ENCODE measurements around the gene ARSD. TPM values are rescaled to one million over a fixed set of nuclear protein-coding genes. Genes with fewer than 3 reads are reported as not detected.
A peak's percentile ranks its signal among the peaks of the same experiment; 100 is the strongest.
"Not testable (repeated sequence)": the region's sequence is repeated elsewhere in the genome, so short reads cannot be mapped to it uniquely, and the experiment has no call there.

Gene ARSD
- total RNA-seq, 2 donors from 2014 or later: 4.9 to 15.7 TPM

DNA sequence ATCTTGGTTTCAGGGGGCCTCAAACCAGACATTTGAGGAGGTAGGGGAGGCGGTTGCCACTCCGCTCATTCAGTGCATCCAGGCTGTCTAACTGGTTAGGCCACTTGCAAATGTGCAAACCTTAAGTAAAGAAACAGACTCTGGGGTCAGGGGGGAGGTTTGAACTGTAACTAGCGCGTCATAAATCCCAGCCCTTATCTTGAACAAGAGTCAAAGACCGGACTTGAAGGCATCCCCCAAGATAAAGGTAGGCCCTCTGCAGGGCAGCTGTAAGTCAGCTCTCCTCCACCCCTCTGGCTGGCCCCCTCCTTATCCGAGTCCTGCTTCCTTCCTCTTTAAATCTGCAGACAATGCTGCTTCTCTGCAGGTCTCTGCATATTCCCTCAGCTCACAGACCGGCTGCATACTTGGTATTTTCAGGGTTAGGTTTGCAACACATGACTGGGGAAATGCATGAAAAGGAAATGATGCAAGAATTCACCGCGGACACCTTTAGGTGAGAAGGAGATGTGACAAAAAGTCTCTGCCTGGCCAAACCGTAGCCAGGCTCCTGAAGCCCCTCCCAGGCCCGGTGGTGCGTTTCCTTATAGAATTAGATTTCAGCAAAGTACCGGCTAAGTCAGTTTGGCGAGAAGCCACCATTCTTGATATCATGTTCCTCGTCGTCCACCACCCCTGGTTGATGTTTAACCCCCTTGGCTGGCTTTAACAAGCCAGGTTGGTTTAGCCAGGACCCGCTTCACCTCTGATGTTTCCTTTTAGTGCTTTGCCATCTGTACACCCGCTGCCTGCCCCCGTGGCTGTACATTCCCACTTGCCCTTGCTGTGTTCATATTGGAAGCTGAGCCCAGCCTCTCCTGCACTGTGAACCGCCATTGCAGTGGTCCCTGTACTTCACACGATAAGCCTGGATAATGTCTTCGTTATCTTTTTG is 31.2 kb downstream of the ARSD start:
- H3K27ac Mint-ChIP-seq: peak overlapping the region; percentile 95
- H3K27me3 ChIP-seq (ENCODE audit: control insufficient read depth, insufficient read depth, low read length, poor library complexity, severe bottlenecking); H3K4me3 ChIP-seq (ENCODE audit: low read length); H3K4me1 ChIP-seq (ENCODE audit: control insufficient read depth, insufficient read depth, low read length); H3K27ac ChIP-seq (ENCODE audit: low read depth, low read length); H3K9ac ChIP-seq (ENCODE audit: extremely low read depth, low read length, poor library complexity, severe bottlenecking); H3K27me3 Mint-ChIP-seq (ENCODE audit: insufficient read depth): not testable (repeated sequence)
- H3K9me3 Mint-ChIP-seq: peaks cover 22% of the 10 kb centered on the region
- peaks cover 23% of the 10 kb centered on the region for H3K9me3 ChIP-seq (ENCODE audit: control insufficient read depth, low read length)
- H3K36me3 ChIP-seq (ENCODE audit: control insufficient read depth, insufficient read depth, low read length): peaks cover 24% of the 10 kb centered on the region
- H3K4me1 Mint-ChIP-seq: peaks cover 35% of the 10 kb centered on the region
- DNase-seq: peak; percentile 95
- peak overlapping the region; percentile 32 for H3K4me3 Mint-ChIP-seq
- TF ChIP-seq, protein P1, sequence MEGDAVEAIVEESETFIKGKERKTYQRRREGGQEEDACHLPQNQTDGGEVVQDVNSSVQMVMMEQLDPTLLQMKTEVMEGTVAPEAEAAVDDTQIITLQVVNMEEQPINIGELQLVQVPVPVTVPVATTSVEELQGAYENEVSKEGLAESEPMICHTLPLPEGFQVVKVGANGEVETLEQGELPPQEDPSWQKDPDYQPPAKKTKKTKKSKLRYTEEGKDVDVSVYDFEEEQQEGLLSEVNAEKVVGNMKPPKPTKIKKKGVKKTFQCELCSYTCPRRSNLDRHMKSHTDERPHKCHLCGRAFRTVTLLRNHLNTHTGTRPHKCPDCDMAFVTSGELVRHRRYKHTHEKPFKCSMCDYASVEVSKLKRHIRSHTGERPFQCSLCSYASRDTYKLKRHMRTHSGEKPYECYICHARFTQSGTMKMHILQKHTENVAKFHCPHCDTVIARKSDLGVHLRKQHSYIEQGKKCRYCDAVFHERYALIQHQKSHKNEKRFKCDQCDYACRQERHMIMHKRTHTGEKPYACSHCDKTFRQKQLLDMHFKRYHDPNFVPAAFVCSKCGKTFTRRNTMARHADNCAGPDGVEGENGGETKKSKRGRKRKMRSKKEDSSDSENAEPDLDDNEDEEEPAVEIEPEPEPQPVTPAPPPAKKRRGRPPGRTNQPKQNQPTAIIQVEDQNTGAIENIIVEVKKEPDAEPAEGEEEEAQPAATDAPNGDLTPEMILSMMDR (conservative IDR thresholded peaks at IDR 0.05): peak; percentile 38
- peaks cover 41% of the 10 kb centered on the region for H3K36me3 Mint-ChIP-seq (ENCODE audit: low read depth)
- WGBS, 2 experiments (ENCODE audit: insufficient coverage in 1 of 2, insufficient read length in 1 of 2): 47 to 91% methylated on average over 3 to 21 of the region's 22 CpGs

DNA sequence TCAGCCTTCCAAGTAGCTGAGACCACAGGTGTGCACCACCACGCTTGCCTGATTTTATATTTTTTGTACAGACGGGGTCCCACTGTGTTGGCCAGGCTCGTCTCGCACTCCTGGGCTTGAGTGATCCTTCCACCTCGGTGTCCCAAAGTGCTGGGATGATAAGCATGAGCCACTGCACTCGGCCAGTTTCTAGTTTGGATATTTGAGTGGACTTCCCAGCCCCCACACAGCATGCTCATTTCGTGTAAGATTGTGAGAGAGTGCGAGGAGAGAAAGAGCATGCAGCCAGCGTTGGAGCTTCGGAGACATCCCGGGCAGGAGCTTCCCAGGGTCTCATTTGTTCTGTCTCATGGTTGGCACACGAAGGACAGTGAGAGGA is 31.8 kb downstream of the ARSD start:
- DNase-seq: no peak
- H3K27me3 Mint-ChIP-seq (ENCODE audit: insufficient read depth): no peaks in the 10 kb centered on the region
- 80 to 90% methylated on average over 3 to 12 of the region's 12 CpGs for WGBS, 2 experiments (ENCODE audit: insufficient coverage in 1 of 2, insufficient read length in 1 of 2)
- peak overlapping the region; percentile 32 for H3K4me3 Mint-ChIP-seq
- peaks cover 38% of the 10 kb centered on the region for H3K36me3 Mint-ChIP-seq (ENCODE audit: low read depth)
- Histone ChIP-seq H3K27ac (ENCODE audit: low read depth, low read length) (no peak overlapping the region), H3K4me3 (ENCODE audit: low read length) (no peak overlapping the region), H3K9ac (ENCODE audit: extremely low read depth, low read length, poor library complexity, severe bottlenecking) (no peak overlapping the region), H3K27me3 (ENCODE audit: control insufficient read depth, insufficient read depth, low read length, poor library complexity, severe bottlenecking) (no peaks in the 10 kb centered on the region), H3K36me3 (ENCODE audit: control insufficient read depth, insufficient read depth, low read length) (peaks cover 23% of the 10 kb centered on the region), H3K9me3 (ENCODE audit: control insufficient read depth, low read length) (peaks cover 17% of the 10 kb centered on the region), H3K4me1 (ENCODE audit: control insufficient read depth, insufficient read depth, low read length) (no peaks in the 10 kb centered on the region)
- H3K4me1 Mint-ChIP-seq: peaks cover 38% of the 10 kb centered on the region
- peaks cover 16% of the 10 kb centered on the region for H3K9me3 Mint-ChIP-seq
- peak overlapping the region; percentile 95 for H3K27ac Mint-ChIP-seq
- TF ChIP-seq, protein P1 (conservative IDR thresholded peaks at IDR 0.05): no peak

DNA sequence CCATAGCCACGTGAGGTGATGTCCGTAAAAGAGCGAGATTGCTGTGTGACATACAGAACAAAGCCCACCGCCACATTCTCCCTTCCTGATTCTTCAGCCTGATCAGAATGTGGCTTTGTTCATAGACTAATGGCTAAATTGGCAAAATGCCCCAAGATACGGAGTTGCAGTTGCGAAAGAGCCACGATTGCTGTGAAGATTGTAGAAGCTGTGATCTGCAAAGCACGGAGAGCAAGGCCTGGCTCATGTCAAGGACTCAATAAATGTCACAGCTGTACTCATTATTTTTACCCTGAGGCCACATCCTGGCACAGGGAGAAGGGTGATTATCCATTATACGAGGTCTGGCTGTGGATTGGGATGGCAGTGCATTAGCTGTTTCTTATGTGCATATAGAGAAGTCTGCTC is 34.2 kb downstream of the ARSD start:
- Histone ChIP-seq H3K4me1 (ENCODE audit: control insufficient read depth, insufficient read depth, low read length) (no peaks in the 10 kb centered on the region), H3K27me3 (ENCODE audit: control insufficient read depth, insufficient read depth, low read length, poor library complexity, severe bottlenecking) (no peaks in the 10 kb centered on the region), H3K9me3 (ENCODE audit: control insufficient read depth, low read length) (no peaks in the 10 kb centered on the region), H3K9ac (ENCODE audit: extremely low read depth, low read length, poor library complexity, severe bottlenecking) (no peak overlapping the region), H3K36me3 (ENCODE audit: control insufficient read depth, insufficient read depth, low read length) (peaks cover 22% of the 10 kb centered on the region), H3K27ac (ENCODE audit: low read depth, low read length) (no peak overlapping the region), H3K4me3 (ENCODE audit: low read length) (no peak overlapping the region)
- WGBS, 2 experiments (ENCODE audit: insufficient coverage in 1 of 2, insufficient read length in 1 of 2): 93 to 95% methylated on average over 7 of the region's 9 CpGs
- Mint-ChIP-seq H3K27ac (peak overlapping the region; percentile 27), H3K27me3 (ENCODE audit: insufficient read depth) (no peaks in the 10 kb centered on the region), H3K4me1 (peaks cover 53% of the 10 kb centered on the region), H3K4me3 (no peak overlapping the region), H3K36me3 (ENCODE audit: low read depth) (peaks cover 19% of the 10 kb centered on the region), H3K9me3 (peaks cover 2% of the 10 kb centered on the region)
- peak; percentile 48 for DNase-seq
- TF ChIP-seq, protein P1 (conservative IDR thresholded peaks at IDR 0.05): no peak

All from endodermal cell (in vitro differentiated cells).